ENCODE results near the gene JARID2.

JARID2 gene

GRCh38 chr6:15338476-15338875 lies 92.6 kb downstream of the JARID2 start:
- no peak for DNase-seq

GRCh38 chr6:15339081-15339480 lies 93.2 kb downstream of the JARID2 start:
- no peak for DNase-seq

- no peak for DNase-seq
These were observed 94.3 kb downstream of the JARID2 start for GRCh38 chr6:15340105-15340601.

- no peak for DNase-seq
These were observed 94.9 kb downstream of the JARID2 start for GRCh38 chr6:15340775-15341174.

- DNase-seq: no peak
These were observed 95.6 kb downstream of the JARID2 start for GRCh38 chr6:15341311-15342001.

GRCh38 chr6:15342114-15342513 lies 96.2 kb downstream of the JARID2 start:
- DNase-seq: no peak

- DNase-seq: no peak
These were observed 97.8 kb downstream of the JARID2 start for GRCh38 chr6:15343490-15344191.

- DNase-seq: no peak
These were observed 98.3 kb downstream of the JARID2 start for GRCh38 chr6:15344192-15344519.

GRCh38 chr6:15344831-15345230 lies 99.0 kb downstream of the JARID2 start:
- DNase-seq: no peak

- DNase-seq: peak; percentile 48
These were observed 100.4 kb downstream of the JARID2 start for GRCh38 chr6:15346315-15346714.

GRCh38 chr6:15348528-15348927 lies 102.7 kb downstream of the JARID2 start:
- no peak for DNase-seq

GRCh38 chr6:15349379-15349778 lies 103.5 kb downstream of the JARID2 start:
- DNase-seq: peak; percentile 60

GRCh38 chr6:15350386-15351083 lies 104.7 kb downstream of the JARID2 start:
- no peak for DNase-seq

- DNase-seq: peak; percentile 94
These were observed 105.8 kb downstream of the JARID2 start for GRCh38 chr6:15351631-15352030.

- DNase-seq: no peak
These were observed 106.4 kb downstream of the JARID2 start for GRCh38 chr6:15352220-15352619.

GRCh38 chr6:15352845-15353244 lies 107.0 kb downstream of the JARID2 start:
- no peak for DNase-seq

GRCh38 chr6:15355683-15356099 lies 109.8 kb downstream of the JARID2 start:
- peak; percentile 40 for DNase-seq

GRCh38 chr6:15356179-15356578 lies 110.3 kb downstream of the JARID2 start:
- DNase-seq: no peak

GRCh38 chr6:15356937-15357336 lies 111.1 kb downstream of the JARID2 start:
- DNase-seq: no peak

- no peak for DNase-seq
These were observed 111.9 kb downstream of the JARID2 start for GRCh38 chr6:15357782-15358181.

GRCh38 chr6:15358579-15359327 lies 112.9 kb downstream of the JARID2 start:
- DNase-seq: peak; percentile 39

GRCh38 chr6:15359335-15359862 lies 113.5 kb downstream of the JARID2 start:
- DNase-seq: no peak

GRCh38 chr6:15360300-15360699 lies 114.4 kb downstream of the JARID2 start:
- no peak for DNase-seq

Measured in fibroblast of upper back skin (primary cell).